Neuronal stem cell (in vitro differentiated cells): ENCODE data around the gene OPN3.

Source experiments
- DNase-seq: peaks from one replicate; pipeline ENCODE4 v3.0.0-alpha.2; 2013; ENCODE audit warnings: low spot score
- H2AFZ ChIP-seq: one replicate; pipeline ENCODE4 v1.6.1; 2013; ENCODE audit warnings: mild to moderate bottlenecking, low read length, inconsistent platforms
- H2AK5ac ChIP-seq: 2 replicates; pipeline ENCODE4 v1.6.1; 2013; ENCODE audit warnings: low read depth, mild to moderate bottlenecking, inconsistent platforms, low read length, moderate library complexity, mixed read lengths
- H2BK120ac ChIP-seq: 2 replicates; pipeline ENCODE4 v1.6.1; 2013; ENCODE audit warnings: low read depth, mild to moderate bottlenecking, inconsistent platforms, low read length, moderate library complexity, mixed read lengths
- H2BK12ac ChIP-seq: one replicate; pipeline ENCODE4 v1.6.1; 2013; ENCODE audit warnings: low read length, inconsistent platforms
- H2BK15ac ChIP-seq: 2 replicates; pipeline ENCODE4 v1.6.1; 2013; ENCODE audit warnings: mild to moderate bottlenecking, low read length, inconsistent platforms, mixed read lengths
- H2BK5ac ChIP-seq: one replicate; pipeline ENCODE4 v1.6.1; 2013; ENCODE audit warnings: inconsistent platforms, mild to moderate bottlenecking, low read length, moderate library complexity
- H3K14ac ChIP-seq: one replicate; pipeline ENCODE4 v1.6.1; 2013; ENCODE audit warnings: low read length, inconsistent platforms
- H3K18ac ChIP-seq: 2 replicates; pipeline ENCODE4 v1.6.1; 2013; ENCODE audit warnings: low read length, inconsistent platforms
- H3K23ac ChIP-seq: 2 replicates; pipeline ENCODE4 v1.6.1; 2013; ENCODE audit warnings: low read depth, mild to moderate bottlenecking, mixed read lengths, low read length, inconsistent platforms; ENCODE audit not compliant: poor library complexity
- H3K27ac ChIP-seq: replicated peaks from 3 replicates; pipeline ENCODE4 v1.5.1; 2013; ENCODE audit warnings: low read length, inconsistent platforms
- H3K27me3 ChIP-seq, 3 experiments: 2 replicates each; pipeline ENCODE4 v1.6.1; 2013; ENCODE audit warnings: low read length in 3 of 3, mild to moderate bottlenecking in 2 of 3, inconsistent platforms in 1 of 3, low read depth in 1 of 3, mixed read lengths in 1 of 3, moderate library complexity in 1 of 3; ENCODE audit not compliant: control insufficient read depth in 3 of 3, insufficient read depth in 3 of 3
- H3K36me3 ChIP-seq, 2 donors: replicated peaks in 1 of 2; 2 replicates each; pipeline ENCODE4 v1.6.1; 2013; ENCODE audit warnings: low read length in 2 of 2; ENCODE audit not compliant: control insufficient read depth in 2 of 2, insufficient read depth in 2 of 2
- H3K4ac ChIP-seq: 2 replicates; pipeline ENCODE4 v1.6.1; 2013; ENCODE audit warnings: inconsistent platforms, mild to moderate bottlenecking, low read length, moderate library complexity
- H3K4me1 ChIP-seq, 2 donors: 1 replicate in 1 of 2; 2 replicates in 1 of 2; pipeline ENCODE4 v1.6.1; 2013; ENCODE audit warnings: low read length in 2 of 2, low read depth in 1 of 2; ENCODE audit not compliant: control insufficient read depth in 2 of 2, insufficient read depth in 1 of 2
- H3K4me2 ChIP-seq: one replicate; pipeline ENCODE4 v1.6.1; 2013; ENCODE audit warnings: mild to moderate bottlenecking, low read length, inconsistent platforms; ENCODE audit not compliant: insufficient read depth, poor library complexity, severe bottlenecking
- H3K4me3 ChIP-seq, 2 donors: 2 replicates each; pipeline ENCODE4 v1.5.1; 2013; ENCODE audit warnings: low read length in 2 of 2, mild to moderate bottlenecking in 2 of 2, inconsistent platforms in 1 of 2, moderate library complexity in 1 of 2
- H3K79me1 ChIP-seq: one replicate; pipeline ENCODE4 v1.6.1; 2013; ENCODE audit warnings: low read depth, mild to moderate bottlenecking, inconsistent platforms, low read length, moderate library complexity
- H3K9ac ChIP-seq: one replicate; pipeline ENCODE4 v1.6.1; 2013; ENCODE audit warnings: mild to moderate bottlenecking, low read depth, low read length, inconsistent platforms; ENCODE audit not compliant: poor library complexity
- H3K9me3 ChIP-seq, 2 donors: replicated peaks in 1 of 2; 2 replicates each; pipeline versions ENCODE3 to v1.6.1; 2013; ENCODE audit warnings: low read length in 2 of 2, mild to moderate bottlenecking in 2 of 2, inconsistent platforms in 1 of 2, low read depth in 1 of 2, mixed read lengths in 1 of 2, moderate library complexity in 1 of 2; ENCODE audit not compliant: control insufficient read depth in 2 of 2, insufficient read depth in 1 of 2
- H4K8ac ChIP-seq: one replicate; pipeline ENCODE4 v1.6.1; 2013; ENCODE audit warnings: low read depth, mild to moderate bottlenecking, inconsistent platforms, low read length, moderate library complexity
- H4K91ac ChIP-seq: one replicate; pipeline ENCODE4 v1.6.1; 2013; ENCODE audit warnings: low read length, low read depth, mild to moderate bottlenecking, inconsistent platforms; ENCODE audit not compliant: poor library complexity
- WGBS, 2 donors: extraction: QIAGEN DNeasy Blood & Tissue Kit; methylation state at CpG; one replicate each; pipeline ENCODE4 v1.1.7; 2013; ENCODE audit warnings: missing lambda C conversion rate in 2 of 2, mixed read lengths in 1 of 2; ENCODE audit not compliant: insufficient read length in 2 of 2, insufficient replicate concordance in 1 of 2; ENCODE audit errors: extremely low coverage in 2 of 2; 5-methylcytosine and 5-hydroxymethylcytosine counted together

The OPN3 gene

DNA sequence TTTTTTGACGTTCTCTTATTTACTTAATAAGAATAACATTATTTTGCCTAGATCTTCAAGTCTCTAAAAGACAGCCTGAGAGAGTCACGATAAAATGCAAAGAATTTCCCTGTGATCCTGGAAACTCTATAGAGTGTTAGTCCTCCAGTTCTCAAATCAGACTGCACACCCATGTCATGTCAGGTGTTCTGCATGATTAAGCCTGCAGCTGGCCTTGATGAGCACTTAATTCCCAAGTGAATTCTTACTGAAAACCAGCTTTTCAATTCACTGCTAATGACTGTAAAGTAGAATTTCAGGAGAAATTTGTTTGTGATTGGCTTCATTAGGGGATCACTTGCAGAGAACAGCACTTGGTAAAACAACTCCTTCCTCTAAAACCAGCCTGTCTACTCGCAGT is 41.9 kb downstream of the OPN3 start:
- Histone ChIP-seq H3K18ac (no peak overlapping the region), H3K23ac (no peak overlapping the region), H3K27me3 (no peaks in the 10 kb centered on the region), H3K27ac (no peak overlapping the region), H3K79me1 (no peaks in the 10 kb centered on the region), H3K4me2 (no peak overlapping the region), H3K4me3 (no peak overlapping the region), H3K36me3 (peaks cover 5 to 24% of the 10 kb centered on the region in 2 donors), H3K14ac (no peak overlapping the region), H2AK5ac (no peak overlapping the region), H3K9ac (no peak overlapping the region), H2BK15ac (no peak overlapping the region), H3K4ac (no peak overlapping the region), H4K8ac (no peak overlapping the region), H2BK5ac (no peak overlapping the region), H3K4me1 (no peaks in the 10 kb centered on the region), H3K9me3 (no peaks in the 10 kb centered on the region), H2BK120ac (no peak overlapping the region), H4K91ac (no peak overlapping the region), H2BK12ac (no peak overlapping the region), H2AFZ (no peak overlapping the region)
- DNase-seq, result no peak
- WGBS, 2 donors, result no CpG with 5 or more reads among the region's 3 CpGs

DNA sequence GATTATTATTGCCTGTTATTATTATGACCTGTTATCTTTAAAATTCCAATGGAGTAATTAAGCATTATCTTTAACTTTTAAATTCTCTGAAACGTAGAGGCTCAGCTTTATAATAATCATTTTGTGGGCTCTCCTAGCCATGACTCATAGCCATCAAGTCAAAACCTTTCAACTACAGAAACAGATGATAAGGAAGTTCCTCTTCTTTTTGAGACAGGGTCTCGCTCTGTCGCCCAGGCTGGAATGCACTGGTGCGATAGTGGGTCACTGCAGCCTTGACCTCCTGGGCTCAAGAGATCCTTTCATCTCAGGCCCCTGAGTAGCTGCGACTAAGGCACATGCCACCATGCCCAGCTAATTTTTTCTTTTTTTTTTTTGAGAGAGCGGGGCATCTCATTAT is 43.5 kb downstream of the OPN3 start:
- no peak overlapping the region for H2AK5ac ChIP-seq
- no peaks in the 10 kb centered on the region for H3K9me3 ChIP-seq
- H4K8ac ChIP-seq, result no peak overlapping the region
- H2BK5ac ChIP-seq, result no peak overlapping the region
- WGBS, 2 donors, result no CpG with 5 or more reads among the region's 6 CpGs
- H4K91ac ChIP-seq, result no peak overlapping the region
- H3K9ac ChIP-seq, result no peak overlapping the region
- H2AFZ ChIP-seq, result no peak overlapping the region
- H2BK120ac ChIP-seq, result no peak overlapping the region
- no peak overlapping the region for H3K4ac ChIP-seq
- H3K14ac ChIP-seq, result no peak overlapping the region
- H3K36me3 ChIP-seq, result peaks cover 5 to 24% of the 10 kb centered on the region in 2 donors
- H3K18ac ChIP-seq, result no peak overlapping the region
- no peak overlapping the region for H2BK12ac ChIP-seq
- H2BK15ac ChIP-seq, result no peak overlapping the region
- no peaks in the 10 kb centered on the region for H3K27me3 ChIP-seq
- no peak for DNase-seq
- no peaks in the 10 kb centered on the region for H3K79me1 ChIP-seq
- no peak overlapping the region for H3K23ac ChIP-seq
- no peaks in the 10 kb centered on the region for H3K4me1 ChIP-seq
- H3K27ac ChIP-seq, result no peak overlapping the region
- no peak overlapping the region for H3K4me2 ChIP-seq
- no peak overlapping the region for H3K4me3 ChIP-seq

DNA sequence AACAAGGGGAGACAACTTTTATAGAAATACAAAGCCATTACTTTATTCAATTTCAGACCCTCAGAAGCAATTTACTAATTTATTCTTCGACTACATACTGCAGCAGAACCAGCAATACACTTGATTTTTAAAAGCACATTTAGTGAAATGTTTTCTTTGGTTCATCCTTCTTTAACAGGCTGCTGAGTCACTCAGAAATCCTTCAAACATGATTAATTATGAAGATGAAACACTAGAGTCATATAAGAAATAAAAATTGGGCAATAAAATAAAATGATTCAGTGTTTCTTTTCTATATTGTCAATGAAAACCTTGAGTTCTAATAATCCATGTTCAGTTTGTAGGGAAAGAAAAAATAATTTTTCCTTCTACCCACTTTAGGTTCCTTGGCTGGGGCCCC is 47.0 kb downstream of the OPN3 start:
- H3K14ac ChIP-seq, result no peak overlapping the region
- no peak overlapping the region for H2BK12ac ChIP-seq
- H2AK5ac ChIP-seq, result no peak overlapping the region
- H3K36me3 ChIP-seq, result peaks cover 3 to 24% of the 10 kb centered on the region in 2 donors
- no peak overlapping the region for H3K23ac ChIP-seq
- H3K4me2 ChIP-seq, result no peak overlapping the region
- no CpG with 5 or more reads among the region's 1 CpG for WGBS, 2 donors
- H2BK120ac ChIP-seq, result no peak overlapping the region
- no peak overlapping the region for H4K8ac ChIP-seq
- no peak overlapping the region for H3K4ac ChIP-seq
- H2AFZ ChIP-seq, result no peak overlapping the region
- H3K4me3 ChIP-seq, result no peak overlapping the region
- no peak overlapping the region for H2BK15ac ChIP-seq
- no peak overlapping the region for H3K9ac ChIP-seq
- H4K91ac ChIP-seq, result no peak overlapping the region
- no peaks in the 10 kb centered on the region for H3K4me1 ChIP-seq
- H3K18ac ChIP-seq, result no peak overlapping the region
- DNase-seq, result no peak
- H2BK5ac ChIP-seq, result no peak overlapping the region
- H3K27me3 ChIP-seq, result no peaks in the 10 kb centered on the region
- no peaks in the 10 kb centered on the region for H3K9me3 ChIP-seq
- H3K79me1 ChIP-seq, result no peaks in the 10 kb centered on the region
- no peak overlapping the region for H3K27ac ChIP-seq

DNA sequence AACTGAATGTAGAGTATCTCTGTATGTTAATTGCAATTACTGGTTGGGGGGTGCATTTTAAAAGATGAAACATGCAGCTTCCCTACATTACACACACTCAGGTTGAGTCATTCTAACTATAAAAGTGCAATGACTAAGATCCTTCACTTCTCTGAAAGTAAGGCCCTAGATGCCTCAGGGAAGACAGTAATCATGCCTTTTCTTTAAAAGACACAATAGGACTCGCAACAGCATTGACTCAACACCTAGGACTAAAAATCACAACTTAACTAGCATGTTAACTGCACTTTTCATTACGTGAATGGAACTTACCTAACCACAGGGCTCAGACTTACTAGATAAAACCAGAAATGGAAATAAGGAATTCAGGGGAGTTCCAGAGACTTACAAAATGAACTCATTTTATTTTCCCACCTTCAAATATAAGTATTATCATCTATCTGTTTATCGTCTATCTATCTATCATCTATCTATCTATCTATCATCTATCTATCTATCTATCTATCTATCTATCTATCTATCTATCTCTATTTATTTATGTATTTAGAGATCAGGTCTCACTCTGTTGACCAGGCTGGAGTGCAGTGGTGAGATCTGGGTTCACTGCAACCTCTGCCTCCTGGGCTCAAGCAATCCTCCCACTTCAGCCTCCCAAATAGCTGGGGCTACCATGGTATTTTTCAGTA is 47.8 kb downstream of the OPN3 start:
- no peaks in the 10 kb centered on the region for H3K4me1 ChIP-seq
- no peak overlapping the region for H3K4me3 ChIP-seq
- no peaks in the 10 kb centered on the region for H3K9me3 ChIP-seq
- no peaks in the 10 kb centered on the region for H3K79me1 ChIP-seq
- H3K36me3 ChIP-seq, result peaks cover 3 to 24% of the 10 kb centered on the region in 2 donors
- no peak overlapping the region for H3K27ac ChIP-seq
- H2BK12ac ChIP-seq, result no peak overlapping the region
- WGBS, 2 donors, result no CpG with 5 or more reads among the region's 3 CpGs
- H3K4me2 ChIP-seq, result peak overlapping the region; percentile 14
- no peak overlapping the region for H2AFZ ChIP-seq
- no peak overlapping the region for H3K23ac ChIP-seq
- H2AK5ac ChIP-seq, result no peak overlapping the region
- H2BK120ac ChIP-seq, result no peak overlapping the region
- no peak overlapping the region for H3K14ac ChIP-seq
- H2BK15ac ChIP-seq, result no peak overlapping the region
- H2BK5ac ChIP-seq, result no peak overlapping the region
- H3K18ac ChIP-seq, result no peak overlapping the region
- H4K91ac ChIP-seq, result no peak overlapping the region
- no peak overlapping the region for H3K4ac ChIP-seq
- DNase-seq, result no peak
- H4K8ac ChIP-seq, result no peak overlapping the region
- H3K9ac ChIP-seq, result no peak overlapping the region
- H3K27me3 ChIP-seq, result no peaks in the 10 kb centered on the region
